ENCODE data around the gene NPFFR1. TPM values are rescaled to one million over a fixed set of nuclear protein-coding genes. Genes with fewer than 3 reads are reported as not detected.

Gene NPFFR1
- total RNA-seq, 2 experiments from 2014 or later, result not detected

GRCh38 chr10:70324951-70325781 lies 41.4 kb upstream of the NPFFR1 start:
- ChIA-PET CTCF (ENCODE audit: unreplicated experiment) (interaction anchor here (0.8 kb wide), 1 partner anchor 81 kb away, joined by 3 read pairs; no protein-coding TSS in a partner anchor), POLR2A (interaction anchor here (0.7 to 1.3 kb wide), 5 partner anchors 9 to 968 kb away, joined by 3 to 5 read pairs (median 4); no protein-coding TSS in a partner anchor)
- DNase-seq (ENCODE audit: low spot score), result no peak
- Histone ChIP-seq H3K4me2 (ENCODE audit: low read length) (peak overlapping the region; percentile 67), H3K9me2 (ENCODE audit: insufficient read depth, low read length) (no peaks in the 10 kb centered on the region), H3K4me1 (ENCODE audit: insufficient read depth, low read length, poor library complexity, severe bottlenecking) (peaks cover 79% of the 10 kb centered on the region), H3K79me2 (ENCODE audit: insufficient read depth, low read depth, low read length) (no peaks in the 10 kb centered on the region), H2AFZ (ENCODE audit: low read length) (peak overlapping the region; percentile 31; the same call in 1 of the 2 replicates), H3K36me3 (ENCODE audit: insufficient read depth, low read length) (no peaks in the 10 kb centered on the region), H4K20me1 (ENCODE audit: insufficient read depth, low read length) (no peaks in the 10 kb centered on the region), H3K27ac (ENCODE audit: low read depth, low read length, poor library complexity, severe bottlenecking) (peak overlapping the region; percentile 75), H3K4me3 (ENCODE audit: low read depth, low read length, poor library complexity, severe bottlenecking) (peak overlapping the region; percentile 24), H3K9me3 (ENCODE audit: low read length) (no peaks in the 10 kb centered on the region)
- BruUV-seq (replicated peaks), result no TSS peak
- intact Hi-C loops (cut with micrococcal nuclease; ENCODE audit: unreplicated experiment), result loop anchor here (2.0 kb wide), 1 partner anchor 32 kb away; no protein-coding TSS in a partner anchor
- TF ChIP-seq CTCF (conservative IDR thresholded peaks at IDR 0.05; ENCODE audit: low read length) (no peak), EZH2phosphoT487 (IDR thresholded peaks at IDR 0.05; ENCODE audit: borderline replicate concordance, low read depth, low read length) (no peak)

- POLR2A ChIA-PET, result interaction anchor here (0.7 to 1.3 kb wide), 4 partner anchors 9 to 969 kb away, joined by 3 to 5 read pairs (median 4); no protein-coding TSS in a partner anchor
- H3K4me1 ChIP-seq (ENCODE audit: insufficient read depth, low read length, poor library complexity, severe bottlenecking), result peaks cover 78% of the 10 kb centered on the region
Observed at GRCh38 chr10:70324339-70324861, 40.6 kb upstream of the NPFFR1 start.

More at GRCh38 chr10:70324339-70324861, 40.6 kb upstream of the NPFFR1 start:
- H3K79me2 ChIP-seq (ENCODE audit: insufficient read depth, low read depth, low read length), result no peaks in the 10 kb centered on the region
- no peak for TF ChIP-seq CTCF (conservative IDR thresholded peaks at IDR 0.05; ENCODE audit: low read length)
- no peak for TF ChIP-seq EZH2phosphoT487 (IDR thresholded peaks at IDR 0.05; ENCODE audit: borderline replicate concordance, low read depth, low read length)
- H3K27ac ChIP-seq (ENCODE audit: low read depth, low read length, poor library complexity, severe bottlenecking), result peak overlapping the region; percentile 75
- peak overlapping the region; percentile 67 for H3K4me2 ChIP-seq (ENCODE audit: low read length)
- peak overlapping the region; percentile 31; the same call in 1 of the 2 replicates for H2AFZ ChIP-seq (ENCODE audit: low read length)
- CTCF ChIA-PET (ENCODE audit: unreplicated experiment), result interaction anchor here (0.5 to 0.8 kb wide), 2 partner anchors 74 to 82 kb away, joined by 3 read pairs; no protein-coding TSS in a partner anchor
- H3K36me3 ChIP-seq (ENCODE audit: insufficient read depth, low read length), result no peaks in the 10 kb centered on the region
- no peaks in the 10 kb centered on the region for H3K9me3 ChIP-seq (ENCODE audit: low read length)
- H3K9me2 ChIP-seq (ENCODE audit: insufficient read depth, low read length), result no peaks in the 10 kb centered on the region
- DNase-seq (ENCODE audit: low spot score), result peak; percentile 81
- BruUV-seq (replicated peaks), result no TSS peak
- no peaks in the 10 kb centered on the region for H4K20me1 ChIP-seq (ENCODE audit: insufficient read depth, low read length)
- intact Hi-C loops (cut with micrococcal nuclease; ENCODE audit: unreplicated experiment), result loop anchor here (2.0 kb wide), 1 partner anchor 32 kb away; no protein-coding TSS in a partner anchor
- H3K4me3 ChIP-seq (ENCODE audit: low read depth, low read length, poor library complexity, severe bottlenecking), result peak overlapping the region; percentile 24
